Lower lobe of right lung (tissue), 2 donors: ENCODE results near the gene PGAM4. TPM values are rescaled to one million over a fixed set of nuclear protein-coding genes. Genes with fewer than 3 reads are reported as not detected.
"Not testable (repeated sequence)": the region's sequence is repeated elsewhere in the genome, so short reads cannot be mapped to it uniquely, and the experiment has no call there.

ENCODE experiments used
- ATAC-seq, 2 donors: fragments of 200-7000 bp; cut with Tn5 transposase; one replicate each; pipeline ENCODE4 v1.9.1; 2020 to 2022; ENCODE audit warnings: mild to moderate bottlenecking in 2 of 2, moderate library complexity in 2 of 2
- DNase-seq: peaks from one replicate; pipeline ENCODE4 v3.0.0-alpha.2; 2020
- H3K27ac ChIP-seq: fragments of 200-600 bp; one replicate; pipeline ENCODE4 v1.8.0; 2022
- H3K27me3 ChIP-seq: fragments of 200-600 bp; one replicate; pipeline ENCODE4 v1.8.0; 2022; ENCODE audit warnings: low read depth
- H3K36me3 ChIP-seq: fragments of 200-600 bp; one replicate; pipeline ENCODE4 v1.8.0; 2022; ENCODE audit warnings: mild to moderate bottlenecking
- H3K4me1 ChIP-seq: fragments of 200-600 bp; one replicate; pipeline ENCODE4 v1.8.0; 2022
- H3K4me3 ChIP-seq: fragments of 200-600 bp; one replicate; pipeline ENCODE4 v1.8.0; 2022; ENCODE audit warnings: mild to moderate bottlenecking
- H3K9me3 ChIP-seq: fragments of 200-600 bp; one replicate; pipeline ENCODE4 v1.8.0; 2022
- intact Hi-C: fragments of 100-400 bp; cut with DNase I; formaldehyde crosslinking; loops from one replicate; pipeline ENCODE4 v1.11.0; 2022
- total RNA-seq: library from RNA; stranded (reverse); fragmentation: NEBNext Ultra II Directional; extraction: Animal tissue kit (Norgen Biotek cat#: 25700); gene quantifications from one replicate; pipeline ENCODE4 v1.2.1, GENCODE V29; 2021
- TF ChIP-seq, protein P1 (sequence below): fragments of 200-600 bp; IDR thresholded peaks from one replicate; pipeline ENCODE4 v1.8.0; 2022; ENCODE audit warnings: antibody characterized with exemption, mild to moderate bottlenecking
- donor health status: DM: no; HTN: yes; CAD: no; lungs with severe emphysema.

PGAM4 gene
- total RNA-seq, 1 donor from 2014 or later, result not detected

DNA sequence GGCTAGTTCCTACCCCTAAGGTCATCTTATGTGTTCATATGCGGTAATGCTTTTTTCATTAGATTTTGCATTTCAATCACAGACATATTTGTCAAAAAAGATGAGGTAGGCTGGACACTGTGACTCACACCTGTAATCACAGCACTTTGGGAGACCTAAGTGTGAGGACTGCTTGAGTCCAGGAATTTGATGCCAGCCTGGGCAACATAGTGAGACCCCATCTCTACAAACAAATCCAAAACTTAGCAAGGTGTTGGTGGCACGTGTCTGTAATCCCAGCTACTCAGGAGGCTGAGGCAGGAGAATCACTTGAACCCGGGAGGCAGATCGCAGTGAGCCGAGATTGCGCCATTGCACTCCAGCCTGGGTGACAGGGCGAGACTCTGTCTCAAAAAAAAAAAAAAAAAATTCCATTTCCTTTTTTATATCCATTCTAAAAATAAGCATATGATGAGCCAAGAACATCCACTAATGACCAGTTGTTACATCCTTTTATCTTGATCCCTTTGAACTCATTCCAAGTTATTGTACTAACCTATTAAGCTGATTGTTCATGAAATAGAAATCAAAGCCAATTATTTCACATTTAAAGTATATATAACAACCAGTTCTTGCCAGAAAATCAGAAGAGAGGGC lies 23.4 kb downstream of the PGAM4 start:
- Histone ChIP-seq H3K4me3 (no peak overlapping the region), H3K36me3 (no peaks in the 10 kb centered on the region), H3K27me3 (no peaks in the 10 kb centered on the region), H3K4me1 (peaks cover 6% of the 10 kb centered on the region), H3K9me3 (no peaks in the 10 kb centered on the region), H3K27ac (no peak overlapping the region)
- ATAC-seq (no peak), DNase-seq (peak; percentile 46)
- TF ChIP-seq, protein P1, sequence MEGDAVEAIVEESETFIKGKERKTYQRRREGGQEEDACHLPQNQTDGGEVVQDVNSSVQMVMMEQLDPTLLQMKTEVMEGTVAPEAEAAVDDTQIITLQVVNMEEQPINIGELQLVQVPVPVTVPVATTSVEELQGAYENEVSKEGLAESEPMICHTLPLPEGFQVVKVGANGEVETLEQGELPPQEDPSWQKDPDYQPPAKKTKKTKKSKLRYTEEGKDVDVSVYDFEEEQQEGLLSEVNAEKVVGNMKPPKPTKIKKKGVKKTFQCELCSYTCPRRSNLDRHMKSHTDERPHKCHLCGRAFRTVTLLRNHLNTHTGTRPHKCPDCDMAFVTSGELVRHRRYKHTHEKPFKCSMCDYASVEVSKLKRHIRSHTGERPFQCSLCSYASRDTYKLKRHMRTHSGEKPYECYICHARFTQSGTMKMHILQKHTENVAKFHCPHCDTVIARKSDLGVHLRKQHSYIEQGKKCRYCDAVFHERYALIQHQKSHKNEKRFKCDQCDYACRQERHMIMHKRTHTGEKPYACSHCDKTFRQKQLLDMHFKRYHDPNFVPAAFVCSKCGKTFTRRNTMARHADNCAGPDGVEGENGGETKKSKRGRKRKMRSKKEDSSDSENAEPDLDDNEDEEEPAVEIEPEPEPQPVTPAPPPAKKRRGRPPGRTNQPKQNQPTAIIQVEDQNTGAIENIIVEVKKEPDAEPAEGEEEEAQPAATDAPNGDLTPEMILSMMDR, result no peak
- intact Hi-C loops, result no loop called here

DNA sequence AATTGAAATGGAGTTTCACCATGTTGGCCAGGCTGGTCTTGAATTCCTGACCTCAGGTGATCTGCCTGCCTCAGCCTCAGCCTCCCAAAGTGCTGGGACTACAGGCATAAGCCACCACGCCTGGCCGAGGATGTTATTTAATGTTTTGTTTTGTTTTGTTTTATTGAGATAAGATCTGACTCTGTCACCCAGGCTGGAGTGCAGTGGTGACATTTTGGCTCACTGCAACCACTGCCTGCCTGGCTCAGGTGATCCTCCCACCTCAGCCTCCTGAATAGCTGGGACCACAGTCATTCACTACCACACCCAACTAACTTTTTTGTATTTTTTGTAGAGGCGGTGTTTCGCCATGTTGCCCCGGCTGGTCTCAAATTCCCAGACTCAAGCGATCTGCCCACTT lies 24.4 kb downstream of the PGAM4 start:
- H3K4me3 ChIP-seq, DNase-seq, intact Hi-C loops, H3K9me3 ChIP-seq, H3K27ac ChIP-seq, H3K27me3 ChIP-seq, H3K36me3 ChIP-seq, H3K4me1 ChIP-seq, ATAC-seq: not testable (repeated sequence)

DNA sequence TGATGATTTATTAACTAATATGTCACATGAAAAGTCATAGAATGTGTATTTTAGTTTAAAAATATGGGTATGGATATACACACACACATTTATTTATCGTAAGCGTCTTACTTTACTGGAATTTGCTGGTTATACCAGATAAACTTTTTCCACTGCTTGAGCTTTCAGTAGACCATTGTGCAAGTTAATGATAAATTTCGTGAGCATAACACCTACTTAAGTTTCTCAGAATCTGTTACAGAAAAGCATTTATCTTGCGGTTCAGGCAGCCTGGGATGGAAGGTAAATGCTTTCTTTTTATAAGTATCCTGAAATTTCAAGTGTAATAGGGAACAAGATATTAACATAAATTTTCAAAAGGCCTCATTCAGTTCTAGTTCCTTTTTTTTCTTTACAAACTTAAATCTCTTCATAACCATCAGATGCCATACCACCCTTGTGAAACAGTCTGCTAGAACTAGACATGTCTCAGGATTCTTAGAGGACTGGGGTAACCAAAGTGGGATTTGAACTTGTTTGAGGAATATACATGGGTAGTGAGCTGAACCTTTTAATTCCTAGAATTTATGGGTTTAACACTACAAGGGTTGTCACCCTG lies 31.3 kb downstream of the PGAM4 start:
- Histone ChIP-seq H3K36me3 (no peaks in the 10 kb centered on the region), H3K27me3 (no peaks in the 10 kb centered on the region), H3K4me1 (no peaks in the 10 kb centered on the region), H3K27ac (no peak overlapping the region), H3K9me3 (no peaks in the 10 kb centered on the region), H3K4me3 (no peak overlapping the region)
- DNase-seq (no peak), ATAC-seq (no peak)
- intact Hi-C loops, result no loop called here
- TF ChIP-seq, protein P1, result no peak

DNA sequence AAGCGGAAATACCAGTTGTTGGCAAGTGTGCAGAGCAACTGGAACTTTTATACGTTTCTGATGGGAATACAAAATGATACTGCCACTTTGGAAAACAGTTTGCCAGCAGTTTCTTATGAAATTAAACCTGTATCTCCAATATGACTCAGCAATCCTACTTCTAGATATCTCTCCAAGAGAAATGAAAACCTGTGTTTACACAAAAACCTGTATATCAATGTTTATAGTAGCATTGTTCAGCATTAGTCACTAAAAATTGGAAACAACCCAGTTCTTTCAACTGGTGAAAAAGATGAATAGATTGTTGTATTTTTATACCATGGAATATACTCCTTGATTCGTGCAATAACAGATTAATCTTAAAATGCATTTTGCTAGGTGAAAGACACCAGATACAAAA lies 32.1 kb downstream of the PGAM4 start:
- ATAC-seq (peak in 1 of 2 donors; percentile 40), DNase-seq (no peak)
- TF ChIP-seq, protein P1, result no peak
- Histone ChIP-seq H3K27ac (no peak overlapping the region), H3K36me3 (no peaks in the 10 kb centered on the region), H3K4me3 (no peak overlapping the region), H3K4me1 (no peaks in the 10 kb centered on the region), H3K27me3 (no peaks in the 10 kb centered on the region), H3K9me3 (no peaks in the 10 kb centered on the region)
- intact Hi-C loops, result no loop called here

DNA sequence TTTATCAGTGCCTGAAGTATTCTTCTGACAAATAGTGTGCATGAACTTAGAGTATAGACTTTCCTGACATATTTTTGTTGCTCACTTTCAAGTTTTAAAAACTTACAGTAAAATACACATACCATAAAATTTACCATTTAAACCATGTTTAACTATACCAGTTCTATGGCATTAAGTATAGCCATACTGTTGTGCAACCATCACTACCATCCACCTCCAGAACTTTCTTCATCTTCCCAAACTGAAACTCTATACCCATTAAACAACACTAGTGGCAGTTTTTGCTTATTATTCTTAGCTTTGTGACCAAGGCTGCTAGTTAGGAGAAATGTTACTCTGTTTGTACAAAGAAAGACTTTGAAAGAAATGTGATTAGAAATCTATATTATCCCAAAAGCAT lies 33.1 kb downstream of the PGAM4 start:
- Histone ChIP-seq H3K27ac (no peak overlapping the region), H3K36me3 (no peaks in the 10 kb centered on the region), H3K27me3 (no peaks in the 10 kb centered on the region), H3K9me3 (no peaks in the 10 kb centered on the region), H3K4me1 (no peaks in the 10 kb centered on the region), H3K4me3 (no peak overlapping the region)
- no peak for ATAC-seq
- intact Hi-C loops, result no loop called here
- TF ChIP-seq, protein P1, result no peak
- DNase-seq, result no peak

DNA sequence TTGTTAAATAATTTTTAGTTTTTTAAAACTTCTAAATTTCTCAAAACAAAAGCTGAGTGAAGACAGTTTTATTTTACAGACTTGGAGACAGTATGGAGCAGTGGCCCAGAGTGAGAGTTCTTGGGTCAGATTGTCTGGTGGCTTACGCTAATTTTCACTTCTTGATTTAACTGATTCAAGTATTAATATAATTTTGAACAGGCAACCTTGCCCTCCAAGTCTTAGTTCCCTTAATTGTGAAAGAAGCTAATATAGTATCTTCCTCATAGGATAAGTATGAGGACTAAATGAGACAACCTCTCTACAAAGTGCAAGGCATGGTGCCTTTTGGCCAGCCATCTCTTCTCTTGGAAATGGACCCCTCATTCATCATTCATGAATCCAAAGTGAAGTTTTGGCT lies 33.6 kb downstream of the PGAM4 start:
- Histone ChIP-seq H3K27me3 (no peaks in the 10 kb centered on the region), H3K4me1 (no peaks in the 10 kb centered on the region), H3K27ac (no peak overlapping the region), H3K4me3 (no peak overlapping the region), H3K9me3 (no peaks in the 10 kb centered on the region), H3K36me3 (no peaks in the 10 kb centered on the region)
- TF ChIP-seq, protein P1, result no peak
- intact Hi-C loops, result no loop called here
- DNase-seq (no peak), ATAC-seq (no peak)
